Measurements from ENCODE around the gene NMU. TPM values are rescaled to one million over a fixed set of nuclear protein-coding genes. Genes with fewer than 3 reads are reported as not detected.
A peak's percentile ranks its signal among the peaks of the same experiment; 100 is the strongest.

NMU gene
- total and polyA plus RNA-seq, 9 of the 15 experiments (the other 6 are each of a cell fraction or from before 2014, with no cell fraction given), result 73.8 to 846 (median 599) TPM

DNA sequence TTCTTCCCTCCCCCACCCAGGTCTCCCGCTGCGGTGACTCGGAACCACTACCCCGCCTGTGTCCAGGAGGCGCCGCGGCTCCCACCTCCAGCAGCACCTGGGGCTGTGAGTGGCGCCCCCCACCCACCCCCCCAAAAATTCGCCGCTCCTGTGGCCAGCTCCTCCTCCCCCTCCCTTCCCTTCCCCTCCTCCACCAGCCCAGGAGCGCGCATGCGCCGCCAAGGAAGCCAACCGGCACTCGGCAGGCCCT, 89.7 kb downstream of the NMU start:
- FAIRE-seq (no peak), ATAC-seq (no peak; the same call in 2 of the 3 replicates), DNase-seq (ENCODE audit: extremely low read depth in 1 of 4, low spot score in 3 of 4) (peak in 1 of 4 experiments; percentile 76)
- Histone ChIP-seq H3K36me3 (ENCODE audit: control insufficient read depth, insufficient read depth, low read length) (no peaks in the 10 kb centered on the region), H3K4me3 (peak overlapping the region; percentile 50), H3K4me1 (replicated peaks in 1 of 2; ENCODE audit: control insufficient read depth in 2 of 2, insufficient read depth in 2 of 2, low read length in 2 of 2) (peaks cover 9 to 32% of the 10 kb centered on the region in 2 experiments; a peak in 4 of 5 replicates), H3K79me2 (ENCODE audit: control insufficient read depth, insufficient read depth, low read length) (peaks cover 45% of the 10 kb centered on the region), H3K27ac (ENCODE audit: extremely low read depth, low read depth, low read length) (peak overlapping the region; percentile 91), H3K9me1 (ENCODE audit: control insufficient read depth, insufficient read depth, low read length) (no peaks in the 10 kb centered on the region), H3K27me3 (ENCODE audit: control insufficient read depth in 2 of 2, insufficient read depth in 2 of 2, low read length in 2 of 2) (no peaks in the 10 kb centered on the region), H3K4me2 (ENCODE audit: insufficient read depth, low read length) (peak overlapping the region; percentile 80; the same call in 1 of the 2 replicates), H2AFZ (ENCODE audit: low read depth, low read length) (peak overlapping the region; percentile 82), H3K9ac (ENCODE audit: insufficient read depth in 1 of 2, low read depth in 2 of 2, low read length in 2 of 2) (peak overlapping the region; percentile 57 to 95; a peak in 3 of 4 replicates), H4K20me1 (replicated peaks; ENCODE audit: control insufficient read depth, insufficient read depth, low read length) (no peaks in the 10 kb centered on the region), H3K9me3 (replicated peaks; ENCODE audit: control insufficient read depth, insufficient read depth, low read depth, low read length) (no peaks in the 10 kb centered on the region)
- intact Hi-C loops (cut with micrococcal nuclease), result loop anchor here (2.0 to 10.0 kb wide), 6 partner anchors 91 to 362 kb away; partner anchors contain the start of genes NMU and SRD5A3
- ChIA-PET POLR2A (interaction anchor here (0.6 kb wide), 1 partner anchor 23 kb away, joined by 3 read pairs; no protein-coding TSS in a partner anchor), CTCF (ENCODE audit: low intra/inter-chr PET ratio) (no interaction called here)
- in situ Hi-C loops (cut with MboI), result loop anchor here (10.0 kb wide), 1 partner anchor 202 kb away; the partner anchor contains the start of gene SRD5A3
- 0% methylated on average over 6 of the region's 16 CpGs for WGBS (ENCODE audit: insufficient coverage, low coverage, missing lambda C conversion rate)
- no TSS peak for BruUV-seq (replicated peaks)
- TF ChIP-seq, protein P1, sequence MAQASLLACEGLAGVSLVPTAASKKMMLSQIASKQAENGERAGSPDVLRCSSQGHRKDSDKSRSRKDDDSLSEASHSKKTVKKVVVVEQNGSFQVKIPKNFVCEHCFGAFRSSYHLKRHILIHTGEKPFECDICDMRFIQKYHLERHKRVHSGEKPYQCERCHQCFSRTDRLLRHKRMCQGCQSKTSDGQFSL (CRISPR knock-in tag; IDR thresholded peaks at IDR 0.05), result peak; percentile 52; the same call in 1 of the 2 replicates
- TF ChIP-seq, protein P1 (tag; IDR thresholded peaks at IDR 0.05), result peak in 1 of 2 experiments; percentile 68; a peak in 1 of 4 replicates
- 0 out of 2 replicates have a peak, but pooled peaks have one; percentile 48 for TF ChIP-seq RBFOX2 (IDR thresholded peaks at IDR 0.05; ENCODE audit: low read depth, low read length)
- TF ChIP-seq NR2C2 (CRISPR knock-in tag; IDR thresholded peaks at IDR 0.05), result no peak
- TF ChIP-seq NR2C2 (tag; IDR thresholded peaks at IDR 0.05), result peak; percentile 69
- TF ChIP-seq RBBP5 (IDR thresholded peaks at IDR 0.05; ENCODE audit: borderline replicate concordance, insufficient read depth, low read length, poor library complexity, severe bottlenecking), result no peak
- TF ChIP-seq, protein P2, sequence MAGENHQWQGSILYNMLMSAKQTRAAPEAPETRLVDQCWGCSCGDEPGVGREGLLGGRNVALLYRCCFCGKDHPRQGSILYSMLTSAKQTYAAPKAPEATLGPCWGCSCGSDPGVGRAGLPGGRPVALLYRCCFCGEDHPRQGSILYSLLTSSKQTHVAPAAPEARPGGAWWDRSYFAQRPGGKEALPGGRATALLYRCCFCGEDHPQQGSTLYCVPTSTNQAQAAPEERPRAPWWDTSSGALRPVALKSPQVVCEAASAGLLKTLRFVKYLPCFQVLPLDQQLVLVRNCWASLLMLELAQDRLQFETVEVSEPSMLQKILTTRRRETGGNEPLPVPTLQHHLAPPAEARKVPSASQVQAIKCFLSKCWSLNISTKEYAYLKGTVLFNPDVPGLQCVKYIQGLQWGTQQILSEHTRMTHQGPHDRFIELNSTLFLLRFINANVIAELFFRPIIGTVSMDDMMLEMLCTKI (IDR thresholded peaks at IDR 0.05; ENCODE audit: partially characterized antibody), result no peak
- TF ChIP-seq, protein P3, sequence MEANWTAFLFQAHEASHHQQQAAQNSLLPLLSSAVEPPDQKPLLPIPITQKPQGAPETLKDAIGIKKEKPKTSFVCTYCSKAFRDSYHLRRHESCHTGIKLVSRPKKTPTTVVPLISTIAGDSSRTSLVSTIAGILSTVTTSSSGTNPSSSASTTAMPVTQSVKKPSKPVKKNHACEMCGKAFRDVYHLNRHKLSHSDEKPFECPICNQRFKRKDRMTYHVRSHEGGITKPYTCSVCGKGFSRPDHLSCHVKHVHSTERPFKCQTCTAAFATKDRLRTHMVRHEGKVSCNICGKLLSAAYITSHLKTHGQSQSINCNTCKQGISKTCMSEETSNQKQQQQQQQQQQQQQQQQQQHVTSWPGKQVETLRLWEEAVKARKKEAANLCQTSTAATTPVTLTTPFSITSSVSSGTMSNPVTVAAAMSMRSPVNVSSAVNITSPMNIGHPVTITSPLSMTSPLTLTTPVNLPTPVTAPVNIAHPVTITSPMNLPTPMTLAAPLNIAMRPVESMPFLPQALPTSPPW (CRISPR knock-in tag; IDR thresholded peaks at IDR 0.05), result peak; percentile 79
- peak; percentile 7 for TF ChIP-seq PRPF4 (IDR thresholded peaks at IDR 0.05; ENCODE audit: insufficient read depth, low read depth, low read length, poor library complexity, severe bottlenecking)
- peak; percentile 39; the same call in 1 of the 2 replicates for TF ChIP-seq POLR2H (tag; IDR thresholded peaks at IDR 0.05; ENCODE audit: low read depth)
- no peak for TF ChIP-seq EZH2 (IDR thresholded peaks at IDR 0.05; ENCODE audit: borderline replicate concordance, low read depth, low read length)
- 0 out of 2 replicates have a peak, but pooled peaks have one; percentile 81 for TF ChIP-seq GTF2E2 (tag; IDR thresholded peaks at IDR 0.05)

All from K562 (cell line).